CD4-positive, CD25-positive, alpha-beta regulatory T cell (primary cell): ENCODE data around the gene UTF1. TPM values are rescaled to one million over a fixed set of nuclear protein-coding genes. Genes with fewer than 3 reads are reported as not detected.
A peak's percentile ranks its signal among the peaks of the same experiment; 100 is the strongest.

Experiments used
- ATAC-seq, 2 donors: fragments of 150-1000 bp; cut with Tn5 transposase; one replicate each; pipeline ENCODE4 v1.10.0; 2021; ENCODE audit warnings: low read depth in 2 of 2, moderate number of reproducible peaks in 2 of 2, moderate library complexity in 1 of 2
- DNase-seq, 3 donors: peaks; one replicate each; pipeline versions ENCODE4 v3.0.0 to v3.0.0-alpha.2; 2012 to 2022; ENCODE audit warnings: mixed read lengths in 1 of 3
- H3K27ac ChIP-seq: one replicate; pipeline ENCODE4 v1.7.0; 2013; ENCODE audit warnings: mild to moderate bottlenecking, low read length; ENCODE audit not compliant: insufficient read depth, poor library complexity, severe bottlenecking
- H3K27me3 ChIP-seq: one replicate; pipeline ENCODE4 v1.7.0; 2013; ENCODE audit warnings: low read length; ENCODE audit not compliant: control insufficient read depth, insufficient read depth
- H3K36me3 ChIP-seq: one replicate; pipeline ENCODE4 v1.7.0; 2013; ENCODE audit warnings: mild to moderate bottlenecking, low read length, moderate library complexity; ENCODE audit not compliant: control insufficient read depth, insufficient read depth
- H3K4me1 ChIP-seq: 2 replicates; pipeline ENCODE4 v1.7.0; 2013; ENCODE audit warnings: mild to moderate bottlenecking, low read length; ENCODE audit not compliant: insufficient read depth, control insufficient read depth, poor library complexity, severe bottlenecking
- H3K4me3 ChIP-seq: one replicate; pipeline ENCODE4 v1.7.0; 2013; ENCODE audit warnings: low read depth, mild to moderate bottlenecking, low read length, moderate library complexity
- H3K9me3 ChIP-seq, 2 experiments: 1 replicate in 1 of 2; 2 replicates in 1 of 2; pipeline ENCODE4 v1.7.0; 2013; ENCODE audit warnings: low read length in 2 of 2, mild to moderate bottlenecking in 1 of 2, moderate library complexity in 1 of 2; ENCODE audit not compliant: control insufficient read depth in 2 of 2
- H3K27ac Mint-ChIP-seq, 3 donors: one replicate each; pipeline ENCODE4 v1.8.0; 2020 to 2022; ENCODE audit warnings: mild to moderate bottlenecking in 3 of 3, mixed read lengths in 3 of 3, moderate library complexity in 2 of 3
- H3K27me3 Mint-ChIP-seq: one replicate; pipeline ENCODE4 v1.8.0; 2022; ENCODE audit warnings: mild to moderate bottlenecking, mixed read lengths
- H3K36me3 Mint-ChIP-seq: one replicate; pipeline ENCODE4 v1.8.0; 2020; ENCODE audit warnings: mixed read lengths
- H3K4me1 Mint-ChIP-seq, 4 donors: one replicate each; pipeline ENCODE4 v1.8.0; 2020 to 2022; ENCODE audit warnings: mixed read lengths in 4 of 4, mild to moderate bottlenecking in 1 of 4
- H3K4me3 Mint-ChIP-seq, 4 donors: one replicate each; pipeline ENCODE4 v1.8.0; 2020 to 2022; ENCODE audit warnings: mild to moderate bottlenecking in 4 of 4, mixed read lengths in 4 of 4, moderate library complexity in 3 of 4
- H3K9me3 Mint-ChIP-seq, 7 donors: one replicate each; pipeline ENCODE4 v1.8.0; 2020 to 2022; ENCODE audit warnings: mixed read lengths in 7 of 7, mild to moderate bottlenecking in 3 of 7, moderate library complexity in 2 of 7
- polyA plus RNA-seq, 4 donors: library from polyadenylated mRNA; unstranded; fragments of 300-500 nt; fragmentation: Illumina TruSeq; gene quantifications; one replicate each; pipeline ENCODE4 v1.2.3, GENCODE V29; 2021
- total RNA-seq: library from RNA; stranded (reverse); gene quantifications from one replicate; pipeline ENCODE4 v1.2.3, GENCODE V29; 2022

Gene UTF1
- total and polyA plus RNA-seq, 5 donors from 2014 or later, result not detected

DNA sequence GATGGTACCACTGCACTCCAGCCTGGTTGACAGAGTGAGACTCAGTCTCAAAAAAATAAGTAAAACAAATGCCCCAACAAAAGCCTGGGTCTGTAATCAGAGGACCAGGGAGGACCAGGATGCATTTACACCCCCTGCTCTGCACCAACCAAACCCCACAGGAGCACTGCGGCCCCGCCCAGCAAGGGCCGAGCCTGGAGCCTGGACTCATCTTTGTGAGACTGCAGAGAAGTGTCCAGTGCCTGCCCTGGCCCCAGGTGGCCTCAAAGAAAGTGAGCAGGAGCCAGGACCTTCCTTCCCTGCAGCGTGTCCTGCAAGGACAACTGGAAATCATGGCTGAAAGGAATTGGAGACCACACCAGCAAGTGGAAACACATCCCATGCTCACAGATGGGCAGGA, 38.4 kb upstream of the UTF1 start:
- Mint-ChIP-seq H3K4me1 (no peaks in the 10 kb centered on the region), H3K36me3 (no peaks in the 10 kb centered on the region), H3K27me3 (no peaks in the 10 kb centered on the region), H3K4me3 (no peak overlapping the region), H3K27ac (no peak overlapping the region), H3K9me3 (peaks cover 0 to 7% (median 2%) of the 10 kb centered on the region in 7 donors)
- Histone ChIP-seq H3K27me3 (no peaks in the 10 kb centered on the region), H3K36me3 (no peaks in the 10 kb centered on the region), H3K4me3 (no peak overlapping the region), H3K4me1 (no peaks in the 10 kb centered on the region), H3K27ac (no peak overlapping the region), H3K9me3 (peaks cover 0 to 3% of the 10 kb centered on the region in 2 experiments)
- no peak for DNase-seq
- no peak for ATAC-seq

DNA sequence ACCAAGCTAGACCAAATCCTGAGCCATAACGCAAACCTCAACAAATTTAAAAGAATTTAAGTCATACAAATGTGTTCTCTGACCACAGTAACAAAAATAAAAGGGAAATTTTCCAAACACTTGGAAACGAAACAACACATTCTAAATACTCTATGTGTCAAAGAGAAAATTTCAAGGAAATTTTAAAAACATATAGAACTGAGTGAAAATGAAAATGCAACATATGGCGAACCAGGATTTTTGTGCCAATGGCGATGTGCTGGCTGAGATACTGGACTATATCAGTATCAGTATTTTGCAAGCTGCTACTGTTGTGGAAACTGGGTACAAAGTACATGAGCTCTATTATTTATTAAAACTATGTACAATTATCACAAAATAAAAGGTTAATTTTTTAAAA, 35.9 kb upstream of the UTF1 start:
- H3K27ac Mint-ChIP-seq, result no peak overlapping the region
- ATAC-seq, result no peak
- no peak overlapping the region for H3K27ac ChIP-seq

DNA sequence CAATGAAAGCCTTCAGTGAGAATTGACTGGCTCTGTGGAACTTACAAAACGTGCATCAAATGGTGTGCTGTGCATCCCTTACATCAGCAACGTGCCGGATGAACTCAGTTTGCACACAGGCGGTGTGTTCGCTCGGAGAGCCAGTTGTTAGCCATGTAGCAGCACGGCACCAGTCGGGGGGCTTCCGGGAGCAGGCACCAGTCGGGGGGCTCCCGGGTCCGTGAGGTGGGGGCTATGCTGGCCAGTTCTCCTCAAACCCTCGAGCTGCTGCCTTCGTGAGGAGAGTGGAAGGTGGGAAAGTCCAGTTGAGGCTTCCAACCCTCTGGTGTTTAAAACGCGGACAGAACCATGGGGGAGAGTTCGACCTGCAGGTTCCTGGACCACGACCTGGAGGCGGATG, 34.9 kb upstream of the UTF1 start:
- Mint-ChIP-seq H3K9me3 (peaks cover 0 to 7% (median 2%) of the 10 kb centered on the region in 7 donors), H3K27ac (peak overlapping the region in 1 of 3 donors; percentile 63), H3K27me3 (no peaks in the 10 kb centered on the region), H3K36me3 (no peaks in the 10 kb centered on the region), H3K4me1 (no peaks in the 10 kb centered on the region), H3K4me3 (no peak overlapping the region)
- Histone ChIP-seq H3K4me3 (no peak overlapping the region), H3K4me1 (no peaks in the 10 kb centered on the region), H3K27ac (no peak overlapping the region), H3K36me3 (no peaks in the 10 kb centered on the region), H3K27me3 (no peaks in the 10 kb centered on the region), H3K9me3 (peaks cover 0 to 3% of the 10 kb centered on the region in 2 experiments)
- ATAC-seq (no peak), DNase-seq (no peak)

More for the DNA sequence above, 35.9 kb upstream of the UTF1 start:
- no peaks in the 10 kb centered on the region for H3K36me3 Mint-ChIP-seq
- Histone ChIP-seq H3K27me3 (no peaks in the 10 kb centered on the region), H3K4me1 (no peaks in the 10 kb centered on the region), H3K9me3 (peaks cover 0 to 3% of the 10 kb centered on the region in 2 experiments), H3K4me3 (no peak overlapping the region), H3K36me3 (no peaks in the 10 kb centered on the region)
- no peaks in the 10 kb centered on the region for H3K27me3 Mint-ChIP-seq
- peaks cover 0 to 7% (median 2%) of the 10 kb centered on the region in 7 donors for H3K9me3 Mint-ChIP-seq
- H3K4me3 Mint-ChIP-seq, result no peak overlapping the region
- no peaks in the 10 kb centered on the region for H3K4me1 Mint-ChIP-seq
- no peak for DNase-seq

DNA sequence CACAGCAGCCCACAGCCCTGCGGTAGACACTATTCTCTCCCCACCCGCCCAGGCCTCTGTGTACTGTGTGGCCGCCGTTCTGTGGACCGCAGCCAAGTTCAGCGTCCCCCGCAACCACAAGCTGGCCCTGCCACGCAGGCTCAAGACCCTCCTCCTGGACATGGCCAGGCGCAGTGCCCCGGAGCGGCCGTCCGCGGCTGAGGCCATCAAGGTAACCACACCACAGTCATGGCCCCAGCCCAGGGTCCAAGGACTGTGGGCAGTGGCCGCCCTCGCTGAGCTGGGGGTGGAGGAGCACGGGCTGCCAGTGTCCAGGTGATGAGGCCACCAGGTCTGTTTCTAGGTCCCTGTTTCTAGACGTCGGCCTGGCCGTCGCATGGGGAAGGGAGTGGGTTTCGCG, 34.4 kb upstream of the UTF1 start:
- no peak for ATAC-seq
- H3K9me3 Mint-ChIP-seq, result peaks cover 0 to 7% (median 2%) of the 10 kb centered on the region in 7 donors
- no peaks in the 10 kb centered on the region for H3K27me3 ChIP-seq
- no peak overlapping the region for H3K27ac ChIP-seq
- no peaks in the 10 kb centered on the region for H3K4me1 Mint-ChIP-seq
- no peak overlapping the region for H3K4me3 Mint-ChIP-seq
- H3K27me3 Mint-ChIP-seq, result no peaks in the 10 kb centered on the region
- H3K27ac Mint-ChIP-seq, result no peak overlapping the region
- H3K36me3 Mint-ChIP-seq, result no peaks in the 10 kb centered on the region
- H3K4me1 ChIP-seq, result no peaks in the 10 kb centered on the region
- H3K4me3 ChIP-seq, result no peak overlapping the region
- H3K9me3 ChIP-seq, result peaks cover 0 to 3% of the 10 kb centered on the region in 2 experiments
- H3K36me3 ChIP-seq, result no peaks in the 10 kb centered on the region
- no peak for DNase-seq

DNA sequence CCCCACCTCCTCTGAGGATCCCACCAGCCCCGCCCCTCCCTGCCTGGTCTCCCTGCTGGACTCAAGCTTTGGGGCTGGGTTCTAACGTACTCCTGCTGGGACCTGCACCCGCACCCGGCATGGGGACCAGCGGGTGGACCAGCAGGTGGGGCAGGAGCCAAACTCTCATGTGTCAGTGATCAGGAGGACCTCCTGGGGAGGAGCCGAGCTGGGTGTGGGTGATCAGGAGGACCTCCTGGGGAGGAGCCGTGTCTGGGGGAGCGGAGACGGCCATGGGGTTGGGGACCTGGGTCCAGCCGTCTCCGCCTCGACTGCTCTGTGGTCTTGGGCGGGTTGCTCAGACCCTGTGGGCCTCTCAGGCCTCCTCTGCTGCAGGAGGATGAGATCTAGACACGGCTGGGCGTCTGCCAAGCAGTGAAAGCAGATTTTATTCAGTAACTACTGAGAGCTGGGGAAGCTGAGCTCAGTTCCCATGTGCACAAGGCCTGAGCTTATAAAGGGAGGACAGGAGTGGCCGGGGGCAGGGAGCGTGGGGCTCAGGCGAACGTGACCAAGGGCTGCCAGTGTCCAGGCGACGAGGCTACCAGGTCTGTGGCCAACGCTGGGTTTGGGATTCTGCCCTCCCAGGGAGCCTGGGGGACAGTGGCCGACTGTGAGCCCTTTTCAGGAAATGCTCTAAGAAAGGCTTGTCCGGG, 33.6 kb upstream of the UTF1 start:
- Mint-ChIP-seq H3K9me3 (peaks cover 0 to 7% (median 2%) of the 10 kb centered on the region in 7 donors), H3K36me3 (no peaks in the 10 kb centered on the region), H3K4me3 (no peak overlapping the region), H3K27ac (no peak overlapping the region), H3K4me1 (no peaks in the 10 kb centered on the region), H3K27me3 (no peaks in the 10 kb centered on the region)
- H3K4me1 ChIP-seq, result no peaks in the 10 kb centered on the region
- no peak for DNase-seq
- H3K36me3 ChIP-seq, result no peaks in the 10 kb centered on the region
- no peak for ATAC-seq
- H3K27me3 ChIP-seq, result no peaks in the 10 kb centered on the region
- no peak overlapping the region for H3K4me3 ChIP-seq
- no peak overlapping the region for H3K27ac ChIP-seq
- peaks cover 0 to 3% of the 10 kb centered on the region in 2 experiments for H3K9me3 ChIP-seq

DNA sequence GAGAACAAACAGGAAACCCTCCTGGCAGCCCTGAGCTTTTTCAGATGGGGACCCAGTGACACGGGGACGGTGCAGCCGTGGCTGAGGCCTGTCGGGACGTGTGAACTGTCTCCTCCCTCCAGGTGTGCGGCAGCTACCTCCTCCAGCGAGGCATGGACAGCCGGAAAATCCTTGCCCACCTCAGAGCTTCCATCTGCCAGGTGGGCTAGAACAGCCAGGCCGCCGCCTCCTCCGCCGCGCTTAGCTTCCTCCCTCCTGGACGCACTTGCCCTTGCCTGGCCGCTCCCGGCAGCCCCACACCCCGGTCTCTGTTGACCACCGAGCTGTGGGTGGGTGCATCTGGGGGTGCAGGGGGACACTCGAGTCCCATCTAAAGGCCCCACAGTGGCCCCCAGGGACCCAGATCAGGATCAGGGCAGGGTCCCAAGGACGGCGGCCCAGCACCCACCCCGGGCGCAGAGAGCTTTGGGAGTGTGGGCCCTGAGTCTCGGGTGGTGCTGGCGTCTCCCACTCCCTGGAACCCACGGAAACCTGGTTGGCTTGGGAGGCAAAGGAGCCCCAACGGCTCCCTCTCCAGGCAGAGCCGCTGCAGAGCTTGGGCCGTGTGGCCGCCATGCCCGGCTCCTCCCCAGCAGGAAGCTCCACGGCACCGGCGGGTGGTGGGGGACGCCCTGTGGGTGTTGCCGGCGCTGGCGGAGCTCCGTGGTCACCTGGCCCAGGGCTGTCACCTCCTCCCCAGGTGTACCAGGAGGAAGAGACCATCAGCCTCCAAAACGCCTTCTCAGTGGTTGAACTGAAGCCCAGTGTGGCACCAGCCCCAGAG, 32.9 kb upstream of the UTF1 start:
- Mint-ChIP-seq H3K9me3 (peaks cover 0 to 7% (median 2%) of the 10 kb centered on the region in 7 donors), H3K27ac (no peak overlapping the region), H3K36me3 (no peaks in the 10 kb centered on the region), H3K27me3 (no peaks in the 10 kb centered on the region), H3K4me1 (no peaks in the 10 kb centered on the region), H3K4me3 (no peak overlapping the region)
- no peak overlapping the region for H3K4me3 ChIP-seq
- no peaks in the 10 kb centered on the region for H3K36me3 ChIP-seq
- ATAC-seq (no peak), DNase-seq (no peak)
- no peaks in the 10 kb centered on the region for H3K27me3 ChIP-seq
- no peaks in the 10 kb centered on the region for H3K4me1 ChIP-seq
- peaks cover 0 to 3% of the 10 kb centered on the region in 2 experiments for H3K9me3 ChIP-seq
- no peak overlapping the region for H3K27ac ChIP-seq

DNA sequence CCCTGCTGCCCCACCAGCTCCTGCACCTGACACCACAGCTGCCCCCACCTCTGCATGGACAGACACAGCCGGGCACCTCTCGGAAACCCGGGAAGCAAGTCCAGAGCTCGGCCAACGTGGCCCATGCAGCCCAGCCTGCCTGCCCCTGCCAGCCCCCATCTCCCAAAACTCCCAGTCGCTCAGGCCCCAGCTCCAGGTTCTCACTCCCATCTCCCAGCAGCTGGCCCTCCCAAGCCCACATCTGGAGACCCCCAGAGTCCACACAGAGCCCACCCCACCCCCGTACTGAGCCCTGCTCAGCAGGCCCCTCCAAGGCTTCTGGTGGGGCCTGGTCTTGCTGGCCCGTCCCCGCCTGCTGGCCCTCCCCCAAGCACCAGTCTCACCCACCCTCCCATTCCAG, 32.2 kb upstream of the UTF1 start:
- Histone ChIP-seq H3K4me1 (no peaks in the 10 kb centered on the region), H3K9me3 (peaks cover 0 to 3% of the 10 kb centered on the region in 2 experiments), H3K27ac (no peak overlapping the region), H3K36me3 (no peaks in the 10 kb centered on the region), H3K4me3 (no peak overlapping the region), H3K27me3 (no peaks in the 10 kb centered on the region)
- DNase-seq, result no peak
- Mint-ChIP-seq H3K9me3 (peaks cover 0 to 7% (median 2%) of the 10 kb centered on the region in 7 donors), H3K4me1 (no peaks in the 10 kb centered on the region), H3K27me3 (no peaks in the 10 kb centered on the region), H3K36me3 (no peaks in the 10 kb centered on the region), H3K27ac (no peak overlapping the region), H3K4me3 (no peak overlapping the region)
- ATAC-seq, result no peak
